GM13976 (cell line): ENCODE data around the gene WDR75.

Experiments used
- DNase-seq: peaks from one replicate; pipeline ENCODE4 v3.0.0; 2012; ENCODE audit warnings: low spot score
- in situ Hi-C: fragments of 300-500 bp; cut with MboI; formaldehyde crosslinking; loops from one replicate; pipeline ENCODE4 v1.12.0; 2022; ENCODE audit warnings: low sequenced_read_pairs, mixed read lengths, inconsistent platforms; ENCODE audit not compliant: unreplicated experiment
- TF ChIP-seq, protein P1 (sequence below): IDR thresholded peaks from 2 replicates; pipeline ENCODE4 v1.5.1; 2012; ENCODE audit warnings: borderline replicate concordance, mild to moderate bottlenecking; ENCODE audit not compliant: insufficient read depth; ENCODE audit errors: extremely low read depth, missing control alignments, control extremely low read depth

WDR75 gene

DNA sequence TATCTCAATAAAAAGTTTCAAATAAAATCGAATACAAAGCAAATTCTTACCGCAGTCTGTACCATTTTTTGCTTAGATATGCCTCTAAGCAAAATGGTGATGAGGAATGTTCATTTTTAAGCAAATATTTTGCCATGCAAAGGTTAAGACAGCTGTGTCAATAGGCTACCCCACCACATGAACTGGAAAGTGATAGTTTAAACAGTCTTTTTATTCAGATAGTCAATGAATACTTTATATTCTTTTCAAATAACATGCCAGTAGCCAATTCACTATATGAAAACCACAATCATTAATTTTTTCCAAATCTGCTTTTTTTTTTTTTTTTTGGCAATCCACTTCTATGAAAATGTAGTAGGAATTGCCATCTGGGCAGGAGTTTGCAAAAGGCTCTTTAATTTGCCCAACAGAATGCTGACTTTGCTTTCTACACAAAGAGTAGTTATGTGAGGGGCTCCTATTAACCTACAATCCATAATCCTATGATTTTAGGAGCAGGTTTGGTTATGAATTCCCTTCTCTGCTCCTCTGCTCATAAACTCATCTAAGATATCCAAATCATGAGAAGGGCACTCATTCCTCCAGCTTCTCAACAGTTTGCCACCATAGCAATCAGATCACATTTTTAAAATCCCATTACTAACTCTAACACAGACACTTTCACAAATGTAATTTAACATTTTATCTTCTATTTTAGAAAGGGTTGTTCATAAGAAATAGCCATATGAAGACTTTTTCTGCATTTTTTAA lies 70.1 kb downstream of the WDR75 start:
- no peak for DNase-seq
- in situ Hi-C loops = no loop called here
- TF ChIP-seq, protein P1, sequence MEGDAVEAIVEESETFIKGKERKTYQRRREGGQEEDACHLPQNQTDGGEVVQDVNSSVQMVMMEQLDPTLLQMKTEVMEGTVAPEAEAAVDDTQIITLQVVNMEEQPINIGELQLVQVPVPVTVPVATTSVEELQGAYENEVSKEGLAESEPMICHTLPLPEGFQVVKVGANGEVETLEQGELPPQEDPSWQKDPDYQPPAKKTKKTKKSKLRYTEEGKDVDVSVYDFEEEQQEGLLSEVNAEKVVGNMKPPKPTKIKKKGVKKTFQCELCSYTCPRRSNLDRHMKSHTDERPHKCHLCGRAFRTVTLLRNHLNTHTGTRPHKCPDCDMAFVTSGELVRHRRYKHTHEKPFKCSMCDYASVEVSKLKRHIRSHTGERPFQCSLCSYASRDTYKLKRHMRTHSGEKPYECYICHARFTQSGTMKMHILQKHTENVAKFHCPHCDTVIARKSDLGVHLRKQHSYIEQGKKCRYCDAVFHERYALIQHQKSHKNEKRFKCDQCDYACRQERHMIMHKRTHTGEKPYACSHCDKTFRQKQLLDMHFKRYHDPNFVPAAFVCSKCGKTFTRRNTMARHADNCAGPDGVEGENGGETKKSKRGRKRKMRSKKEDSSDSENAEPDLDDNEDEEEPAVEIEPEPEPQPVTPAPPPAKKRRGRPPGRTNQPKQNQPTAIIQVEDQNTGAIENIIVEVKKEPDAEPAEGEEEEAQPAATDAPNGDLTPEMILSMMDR = no peak

DNA sequence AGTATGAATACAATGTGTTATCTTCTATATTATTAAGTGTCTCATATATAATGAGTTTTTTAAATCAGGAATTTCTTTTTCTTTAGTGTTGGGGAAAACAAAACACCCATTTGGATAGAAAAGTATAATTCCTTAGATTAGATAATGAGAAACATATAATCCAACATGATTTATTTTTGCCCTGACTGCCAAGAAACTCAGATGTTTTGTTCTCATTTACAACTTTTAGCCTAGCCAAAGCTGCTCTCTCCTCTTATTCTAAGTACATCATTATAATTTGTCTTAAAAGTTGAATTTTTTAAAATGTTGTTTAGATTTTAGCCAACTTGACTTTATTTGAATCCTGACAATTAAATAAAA lies 70.7 kb downstream of the WDR75 start:
- in situ Hi-C loops = no loop called here
- no peak for DNase-seq
- TF ChIP-seq, protein P1 = no peak

DNA sequence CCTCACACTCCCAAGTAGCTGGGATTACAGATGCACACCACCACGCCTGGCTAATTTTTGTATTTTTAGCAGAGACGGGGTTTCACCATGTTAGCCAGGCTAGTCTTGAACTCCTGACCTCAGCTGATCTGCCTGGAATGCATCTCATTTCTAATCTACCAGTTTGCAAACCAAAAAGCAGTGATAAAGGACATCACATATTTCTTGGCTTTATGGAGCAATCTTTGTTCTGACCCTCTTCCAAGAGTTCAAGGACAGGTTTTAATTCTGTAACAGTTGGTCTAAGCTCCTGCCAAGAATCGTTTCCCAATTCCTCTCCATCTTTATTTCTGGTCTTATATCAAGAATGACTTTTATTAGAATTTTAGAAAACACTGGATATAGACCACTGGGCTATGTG lies 71.6 kb downstream of the WDR75 start:
- in situ Hi-C loops = no loop called here
- no peak for DNase-seq
- TF ChIP-seq, protein P1 = no peak

DNA sequence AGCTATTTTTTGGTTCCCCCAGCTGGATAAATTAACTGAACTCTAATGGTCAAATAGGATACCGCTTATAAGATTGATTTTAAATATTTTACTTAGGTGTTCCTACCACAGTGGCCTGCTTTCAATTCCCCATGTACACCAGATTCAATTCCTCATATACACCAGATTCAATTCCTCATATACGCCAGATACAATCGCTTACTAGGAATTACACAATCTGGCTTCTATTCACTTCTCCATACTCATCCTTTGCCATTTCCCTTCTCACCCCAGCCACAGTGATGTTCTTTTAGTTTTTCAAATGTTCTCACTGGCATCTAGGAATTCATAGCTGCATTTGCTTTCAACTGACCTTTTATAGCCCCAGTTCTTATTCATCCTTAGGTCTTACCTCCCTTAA lies 72.8 kb downstream of the WDR75 start:
- no peak for DNase-seq
- in situ Hi-C loops = no loop called here

DNA sequence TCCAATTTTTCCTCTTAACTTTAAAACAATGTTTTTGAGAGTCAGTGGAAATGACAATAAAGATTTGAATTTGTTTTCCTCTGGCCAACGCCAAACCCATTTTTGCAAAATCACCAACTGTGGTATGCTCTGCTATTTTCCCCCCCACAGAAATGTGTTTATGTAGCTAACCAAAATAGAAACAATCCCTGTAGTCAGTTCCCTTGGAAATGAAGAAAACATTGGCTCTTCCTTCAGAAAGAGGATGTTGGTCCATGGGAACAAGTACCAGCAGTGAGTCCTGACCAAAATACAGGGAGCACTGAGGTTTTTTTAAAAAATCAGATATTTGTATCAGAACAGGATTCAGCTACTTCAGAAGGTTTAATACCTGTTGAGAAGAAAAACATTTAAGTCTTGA lies 74.0 kb downstream of the WDR75 start:
- TF ChIP-seq, protein P1 = no peak
- no peak for DNase-seq
- in situ Hi-C loops = no loop called here

More for the DNA sequence above, 72.8 kb downstream of the WDR75 start:
- TF ChIP-seq, protein P1 = no peak

DNA sequence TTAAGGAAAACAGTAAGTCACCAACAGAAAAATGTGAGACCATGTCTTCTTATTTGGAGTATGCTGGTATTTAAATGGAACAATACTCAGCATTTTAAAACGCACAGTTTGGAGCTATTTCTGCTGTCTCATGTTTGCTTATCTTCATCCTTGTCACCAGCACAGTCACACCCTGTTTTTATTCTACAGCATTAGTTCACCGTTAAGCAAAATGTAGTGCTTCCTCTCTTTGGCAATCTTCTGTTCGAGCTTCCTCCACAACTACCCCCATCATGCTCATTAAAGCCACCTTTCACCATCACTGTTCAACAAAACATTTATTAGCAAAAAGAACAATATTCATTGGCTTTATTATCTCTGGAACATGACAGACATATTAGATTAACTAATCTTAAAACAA lies 75.3 kb downstream of the WDR75 start:
- TF ChIP-seq, protein P1 = no peak
- in situ Hi-C loops = no loop called here
- DNase-seq = no peak
